ENCODE measurements around the gene CERKL. TPM values are rescaled to one million over a fixed set of nuclear protein-coding genes. Genes with fewer than 3 reads are reported as not detected.

Gene CERKL
- total RNA-seq, 1 donor from 2014 or later, result not detected

DNA sequence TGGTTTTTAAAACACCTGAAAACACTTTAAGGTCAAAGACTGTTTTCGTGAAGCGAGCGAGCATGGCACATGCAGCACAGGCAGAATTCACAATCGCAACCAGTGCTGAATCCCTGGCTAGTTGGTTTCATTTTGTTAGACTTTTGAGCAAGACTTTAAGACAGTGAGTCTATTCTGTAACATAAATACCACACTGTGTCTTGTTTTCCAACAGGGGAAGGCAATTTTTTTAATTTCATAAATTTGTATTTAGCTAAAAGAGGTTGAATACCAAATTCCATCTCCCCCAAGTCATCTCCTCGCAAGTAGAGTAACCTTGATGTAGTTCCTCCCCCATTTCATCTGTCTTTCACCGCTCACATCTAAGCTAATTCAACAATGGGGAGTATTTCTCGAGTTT, 1.4 kb downstream of the CERKL start:
- no peak overlapping the region for H3K27ac Mint-ChIP-seq (ENCODE audit: unreplicated experiment)
- H3K9me3 Mint-ChIP-seq (ENCODE audit: unreplicated experiment), result no peaks in the 10 kb centered on the region
- H3K27me3 Mint-ChIP-seq (ENCODE audit: unreplicated experiment), result peaks cover 80% of the 10 kb centered on the region
- no peaks in the 10 kb centered on the region for H3K36me3 Mint-ChIP-seq (ENCODE audit: unreplicated experiment)
- peaks cover 13% of the 10 kb centered on the region for H3K4me1 Mint-ChIP-seq (ENCODE audit: unreplicated experiment)
- TF ChIP-seq, protein P1, sequence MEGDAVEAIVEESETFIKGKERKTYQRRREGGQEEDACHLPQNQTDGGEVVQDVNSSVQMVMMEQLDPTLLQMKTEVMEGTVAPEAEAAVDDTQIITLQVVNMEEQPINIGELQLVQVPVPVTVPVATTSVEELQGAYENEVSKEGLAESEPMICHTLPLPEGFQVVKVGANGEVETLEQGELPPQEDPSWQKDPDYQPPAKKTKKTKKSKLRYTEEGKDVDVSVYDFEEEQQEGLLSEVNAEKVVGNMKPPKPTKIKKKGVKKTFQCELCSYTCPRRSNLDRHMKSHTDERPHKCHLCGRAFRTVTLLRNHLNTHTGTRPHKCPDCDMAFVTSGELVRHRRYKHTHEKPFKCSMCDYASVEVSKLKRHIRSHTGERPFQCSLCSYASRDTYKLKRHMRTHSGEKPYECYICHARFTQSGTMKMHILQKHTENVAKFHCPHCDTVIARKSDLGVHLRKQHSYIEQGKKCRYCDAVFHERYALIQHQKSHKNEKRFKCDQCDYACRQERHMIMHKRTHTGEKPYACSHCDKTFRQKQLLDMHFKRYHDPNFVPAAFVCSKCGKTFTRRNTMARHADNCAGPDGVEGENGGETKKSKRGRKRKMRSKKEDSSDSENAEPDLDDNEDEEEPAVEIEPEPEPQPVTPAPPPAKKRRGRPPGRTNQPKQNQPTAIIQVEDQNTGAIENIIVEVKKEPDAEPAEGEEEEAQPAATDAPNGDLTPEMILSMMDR (IDR thresholded peaks at IDR 0.05), result no peak
- DNase-seq (ENCODE audit: extremely low spot score, unreplicated experiment), result no peak
- H3K4me3 Mint-ChIP-seq (ENCODE audit: unreplicated experiment), result no peak overlapping the region

DNA sequence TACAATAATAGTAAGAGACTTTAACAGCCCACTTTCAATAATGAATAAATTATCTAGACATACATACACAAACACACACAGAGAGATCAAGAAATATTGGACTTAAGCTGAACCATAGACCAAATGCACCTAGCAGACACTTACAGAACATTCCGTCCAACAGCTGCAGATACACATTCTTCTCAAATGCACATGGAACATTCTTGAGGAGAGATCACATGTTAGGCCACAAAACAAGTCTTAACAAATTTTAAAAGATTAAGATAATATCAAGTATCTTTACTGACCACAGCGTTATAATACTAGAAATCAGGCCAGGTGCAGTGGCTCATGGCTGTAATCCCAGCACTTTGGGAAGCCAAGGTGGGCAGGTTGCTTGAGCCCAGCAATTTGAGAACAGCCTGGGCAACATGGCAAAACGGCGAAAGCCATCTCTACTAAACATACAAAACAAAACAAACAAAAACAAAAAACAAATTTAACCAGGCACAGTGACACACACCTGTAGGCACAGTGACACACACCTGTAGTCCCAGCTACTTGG, 7.4 kb downstream of the CERKL start:
- Mint-ChIP-seq H3K4me3 (ENCODE audit: unreplicated experiment) (no peak overlapping the region), H3K36me3 (ENCODE audit: unreplicated experiment) (no peaks in the 10 kb centered on the region), H3K4me1 (ENCODE audit: unreplicated experiment) (no peaks in the 10 kb centered on the region), H3K9me3 (ENCODE audit: unreplicated experiment) (peaks cover 11% of the 10 kb centered on the region), H3K27ac (ENCODE audit: unreplicated experiment) (no peak overlapping the region), H3K27me3 (ENCODE audit: unreplicated experiment) (peaks cover 78% of the 10 kb centered on the region)
- DNase-seq (ENCODE audit: extremely low spot score, unreplicated experiment), result no peak
- TF ChIP-seq, protein P1 (IDR thresholded peaks at IDR 0.05), result no peak

DNA sequence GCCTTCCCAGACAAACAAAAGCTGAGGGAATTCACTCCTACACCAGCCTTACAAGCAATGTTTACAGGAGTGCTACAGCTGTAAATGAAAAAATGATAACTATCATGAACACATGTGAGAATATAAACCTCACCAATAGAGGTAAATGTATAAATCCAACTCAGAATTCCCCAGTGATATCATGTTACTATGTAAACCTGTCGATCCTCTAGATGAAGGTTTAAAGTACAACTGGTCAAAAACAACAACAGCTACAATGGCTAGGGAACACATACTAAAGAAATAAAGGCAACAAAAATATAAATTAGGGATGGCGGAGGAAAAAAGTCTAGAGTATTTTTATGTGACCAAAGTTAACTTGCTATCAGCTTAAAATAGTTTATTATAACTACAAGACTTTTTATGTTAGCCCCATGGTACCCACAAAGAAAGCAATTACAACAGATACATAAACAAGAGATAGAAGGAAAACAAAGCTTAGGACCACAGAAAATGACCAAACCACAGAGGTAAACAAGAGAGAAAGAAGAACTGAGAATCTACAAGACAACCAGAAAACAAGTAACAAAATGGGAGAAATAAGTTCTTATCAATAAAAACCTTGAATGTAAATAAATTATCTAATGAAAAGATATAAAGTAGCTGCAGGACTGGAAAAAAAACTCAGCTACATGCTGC, 8.3 kb downstream of the CERKL start:
- no peak overlapping the region for H3K4me3 Mint-ChIP-seq (ENCODE audit: unreplicated experiment)
- peaks cover 11% of the 10 kb centered on the region for H3K9me3 Mint-ChIP-seq (ENCODE audit: unreplicated experiment)
- no peak for DNase-seq (ENCODE audit: extremely low spot score, unreplicated experiment)
- H3K36me3 Mint-ChIP-seq (ENCODE audit: unreplicated experiment), result no peaks in the 10 kb centered on the region
- H3K27me3 Mint-ChIP-seq (ENCODE audit: unreplicated experiment), result peaks cover 80% of the 10 kb centered on the region
- no peak overlapping the region for H3K27ac Mint-ChIP-seq (ENCODE audit: unreplicated experiment)
- no peaks in the 10 kb centered on the region for H3K4me1 Mint-ChIP-seq (ENCODE audit: unreplicated experiment)
- TF ChIP-seq, protein P1 (IDR thresholded peaks at IDR 0.05), result no peak

DNA sequence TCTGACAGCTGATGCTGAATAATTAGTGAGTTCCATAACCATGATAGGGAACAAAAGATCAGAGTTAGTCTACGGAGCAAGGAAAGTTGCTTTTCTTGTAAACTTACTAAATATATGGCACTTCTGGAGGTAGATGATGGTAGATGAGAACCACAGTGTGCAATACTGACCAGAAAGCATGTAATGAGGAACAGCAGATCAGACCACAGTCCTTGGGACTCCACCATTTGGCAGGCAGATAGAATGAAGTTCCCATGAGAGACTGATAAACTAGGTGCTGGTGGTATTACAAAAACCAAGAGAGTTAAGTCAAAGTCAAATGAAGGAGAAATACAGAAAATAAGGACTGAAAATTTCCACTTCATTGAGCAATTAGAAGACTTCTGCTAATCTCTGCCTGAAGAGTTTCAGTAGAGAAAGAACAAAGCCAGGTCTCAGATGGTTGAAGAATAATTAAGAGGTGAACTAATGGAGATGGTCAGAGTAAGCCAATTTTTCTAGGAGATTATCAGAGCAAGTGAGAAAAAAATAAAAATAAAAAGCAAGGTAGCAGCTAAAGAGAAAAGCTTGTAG, 10.4 kb downstream of the CERKL start:
- peaks cover 74% of the 10 kb centered on the region for H3K27me3 Mint-ChIP-seq (ENCODE audit: unreplicated experiment)
- no peak overlapping the region for H3K27ac Mint-ChIP-seq (ENCODE audit: unreplicated experiment)
- H3K4me1 Mint-ChIP-seq (ENCODE audit: unreplicated experiment), result no peaks in the 10 kb centered on the region
- no peaks in the 10 kb centered on the region for H3K36me3 Mint-ChIP-seq (ENCODE audit: unreplicated experiment)
- TF ChIP-seq, protein P1 (IDR thresholded peaks at IDR 0.05), result no peak
- peaks cover 11% of the 10 kb centered on the region for H3K9me3 Mint-ChIP-seq (ENCODE audit: unreplicated experiment)
- no peak overlapping the region for H3K4me3 Mint-ChIP-seq (ENCODE audit: unreplicated experiment)
- DNase-seq (ENCODE audit: extremely low spot score, unreplicated experiment), result no peak

DNA sequence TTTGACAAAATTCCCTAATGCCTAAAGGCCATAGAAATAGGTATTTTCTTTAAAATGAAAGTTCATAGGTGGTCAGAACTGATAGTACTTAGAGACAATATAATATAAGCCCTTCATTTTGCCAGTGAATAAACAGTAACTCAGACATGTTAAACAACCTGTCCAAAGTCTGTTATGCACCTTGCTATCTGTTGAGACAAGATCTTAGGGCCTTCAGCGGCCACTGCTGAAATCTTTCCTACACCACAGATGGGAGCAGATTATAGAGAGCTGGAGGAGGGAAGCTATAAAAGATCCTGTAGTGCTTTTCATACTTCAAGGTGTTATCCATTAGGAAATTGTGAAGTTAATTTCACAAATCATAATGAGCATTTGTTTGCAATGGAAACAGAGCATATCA, 13.8 kb downstream of the CERKL start:
- H3K4me1 Mint-ChIP-seq (ENCODE audit: unreplicated experiment), result no peaks in the 10 kb centered on the region
- DNase-seq (ENCODE audit: extremely low spot score, unreplicated experiment), result no peak
- no peak overlapping the region for H3K27ac Mint-ChIP-seq (ENCODE audit: unreplicated experiment)
- peaks cover 52% of the 10 kb centered on the region for H3K27me3 Mint-ChIP-seq (ENCODE audit: unreplicated experiment)
- TF ChIP-seq, protein P1 (IDR thresholded peaks at IDR 0.05), result no peak
- no peaks in the 10 kb centered on the region for H3K36me3 Mint-ChIP-seq (ENCODE audit: unreplicated experiment)
- H3K4me3 Mint-ChIP-seq (ENCODE audit: unreplicated experiment), result no peak overlapping the region
- H3K9me3 Mint-ChIP-seq (ENCODE audit: unreplicated experiment), result peaks cover 6% of the 10 kb centered on the region

Measured in osteocyte (in vitro differentiated cells).